Stimulated activated CD4-positive, alpha-beta T cell treated with anti-CD3 and anti-CD28 coated beads, Interleukin-2, amount 100 ng/mL, for 48 hours (primary cell): ENCODE measurements around the gene ADORA1.

Source experiments
- DNase-seq, 2 donors: peaks; one replicate each; pipeline ENCODE4 v3.0.0-alpha.2; 2020

ADORA1 gene

GRCh38 chr1:203124011-203124410 is 3.5 kb upstream of the ADORA1 start:
- DNase-seq: no peak

DNA sequence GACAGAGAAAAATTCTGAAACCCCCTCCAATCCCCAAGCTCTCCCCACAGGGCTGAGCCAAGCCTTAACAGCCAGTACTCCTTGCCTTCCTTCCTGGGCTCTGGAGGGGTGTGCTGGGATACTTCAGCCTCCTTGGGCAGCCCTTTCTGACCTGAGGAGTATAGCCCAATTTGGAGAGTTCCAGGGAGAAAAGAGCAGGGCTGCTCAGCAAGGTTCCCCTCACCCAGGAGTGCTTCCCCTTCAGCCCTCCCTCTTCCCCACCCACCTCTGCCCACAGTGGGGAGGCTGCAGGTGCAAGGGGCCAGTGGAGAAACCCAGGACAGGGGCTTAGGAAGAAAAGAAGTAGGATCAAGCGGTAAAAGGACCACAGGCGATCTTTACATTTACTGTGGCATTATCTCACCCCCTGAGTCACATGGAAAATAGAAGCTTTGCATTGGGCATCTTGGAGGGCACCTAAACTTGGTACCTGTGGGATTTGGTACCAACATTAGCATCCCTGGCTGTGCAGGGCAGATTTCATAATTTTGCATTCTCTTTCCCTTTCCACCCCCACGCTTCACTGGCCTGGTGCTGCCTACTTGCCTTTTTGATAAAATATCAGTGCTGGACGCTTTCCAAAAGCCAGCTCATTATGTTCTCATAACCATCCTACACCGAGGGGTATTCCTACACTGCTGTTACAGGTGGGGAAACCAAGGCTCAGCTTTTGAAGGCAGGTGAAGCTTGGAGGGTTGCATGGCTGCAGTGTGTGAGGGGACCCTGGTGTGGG is 2.8 kb upstream of the ADORA1 start:
- no peak for DNase-seq

GRCh38 chr1:203126151-203126865 is 1.2 kb upstream of the ADORA1 start:
- DNase-seq: no peak

- DNase-seq: no peak
Observed at GRCh38 chr1:203126866-203127665, 460 bp upstream of the ADORA1 start.

GRCh38 chr1:203128431-203128715 is 847 bp downstream of the ADORA1 start:
- no peak for DNase-seq

DNA sequence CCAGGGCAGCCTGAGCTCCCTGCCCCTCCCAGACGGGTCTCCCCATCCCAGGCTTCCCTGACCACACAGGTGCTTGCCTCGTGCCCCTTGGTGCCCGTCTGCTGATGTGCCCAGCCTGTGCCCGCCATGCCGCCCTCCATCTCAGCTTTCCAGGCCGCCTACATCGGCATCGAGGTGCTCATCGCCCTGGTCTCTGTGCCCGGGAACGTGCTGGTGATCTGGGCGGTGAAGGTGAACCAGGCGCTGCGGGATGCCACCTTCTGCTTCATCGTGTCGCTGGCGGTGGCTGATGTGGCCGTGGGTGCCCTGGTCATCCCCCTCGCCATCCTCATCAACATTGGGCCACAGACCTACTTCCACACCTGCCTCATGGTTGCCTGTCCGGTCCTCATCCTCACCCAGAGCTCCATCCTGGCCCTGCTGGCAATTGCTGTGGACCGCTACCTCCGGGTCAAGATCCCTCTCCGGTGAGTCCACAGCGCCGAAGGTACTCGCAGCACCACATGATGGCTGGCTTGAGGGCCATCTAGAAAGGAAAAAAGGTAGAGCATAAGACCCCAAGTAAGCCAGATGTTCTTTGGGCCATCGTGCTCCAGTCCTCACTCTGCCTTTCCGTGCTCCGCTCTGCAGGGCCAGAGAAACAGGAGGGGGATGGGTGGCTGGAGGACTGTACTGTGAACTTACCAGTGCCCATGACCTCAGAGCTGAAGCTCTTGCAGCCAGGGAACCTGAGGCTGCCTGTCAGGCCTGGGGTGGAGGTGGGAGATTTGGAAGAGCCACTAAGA is 1.4 kb downstream of the ADORA1 start:
- no peak for DNase-seq

DNA sequence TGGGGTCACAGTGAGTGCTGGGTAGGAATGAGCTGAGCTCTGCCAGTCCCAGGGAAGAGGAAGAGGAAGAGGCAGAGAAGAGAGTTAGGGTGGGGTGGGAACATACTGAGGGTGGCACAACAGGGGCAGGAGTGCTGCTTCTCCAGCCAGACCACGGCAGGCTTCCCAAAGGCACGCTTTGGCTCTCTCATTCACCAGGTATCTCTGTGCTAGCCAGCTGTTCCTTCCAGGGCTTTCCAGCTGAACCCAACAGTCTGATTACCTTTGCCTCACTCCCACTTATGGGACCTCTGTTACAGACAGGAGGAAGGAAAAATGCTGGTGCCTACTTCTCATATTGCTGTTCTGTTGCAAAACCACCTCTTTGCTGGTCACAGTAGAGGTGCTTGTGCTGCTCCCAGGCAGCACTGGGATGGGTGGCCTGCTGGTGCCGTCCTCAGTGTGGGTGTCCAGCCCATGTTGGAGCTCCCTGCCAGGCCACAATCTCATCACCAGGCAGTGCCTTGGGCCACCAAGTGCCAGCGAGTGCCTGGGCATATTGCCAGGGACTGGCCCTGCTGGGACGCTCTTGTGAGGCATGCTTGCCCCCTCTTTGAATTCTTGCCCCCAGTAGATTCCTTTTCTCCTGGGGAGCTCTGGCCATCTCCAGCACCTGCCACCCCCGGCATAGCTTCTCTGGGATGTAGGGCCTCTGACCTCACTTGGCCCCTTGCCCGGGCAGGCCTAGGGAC is 2.1 kb downstream of the ADORA1 start:
- DNase-seq: no peak

- DNase-seq: no peak
Observed at GRCh38 chr1:203130358-203130985, 2.9 kb downstream of the ADORA1 start.

DNA sequence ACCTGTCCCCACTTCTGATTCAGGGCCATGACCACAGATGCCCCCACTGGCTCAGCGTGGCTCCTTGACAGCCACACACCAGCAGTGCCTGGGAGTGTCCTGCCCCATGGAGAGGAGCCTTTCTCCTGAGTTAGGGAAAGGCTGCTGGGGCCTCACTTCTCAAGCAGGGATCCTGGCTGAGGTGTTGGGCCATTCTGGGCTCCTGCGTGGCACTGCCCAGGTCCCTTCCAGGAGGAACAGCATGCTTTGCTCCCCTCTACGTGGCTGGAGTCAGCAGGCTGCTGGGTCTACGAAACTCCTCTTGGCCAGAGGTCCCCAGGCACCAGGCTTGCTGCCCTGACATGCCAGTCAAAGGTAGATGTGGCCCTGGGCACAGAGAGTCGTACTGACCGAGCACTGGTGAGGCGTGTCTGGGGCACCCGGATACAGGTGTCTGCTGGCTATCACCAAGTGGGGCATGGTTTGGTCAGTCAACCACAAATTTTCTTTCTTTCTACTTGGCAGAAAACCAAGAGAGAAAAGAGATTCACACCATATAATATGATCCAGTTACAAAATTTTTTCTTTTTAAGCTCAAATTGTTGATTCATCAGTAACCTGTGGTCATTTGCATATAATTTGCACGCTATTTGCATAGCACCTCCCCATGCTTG is 4.1 kb downstream of the ADORA1 start:
- DNase-seq: no peak

- no peak for DNase-seq
Observed at GRCh38 chr1:203133970-203134725, 6.6 kb downstream of the ADORA1 start.

- no peak for DNase-seq
Observed at GRCh38 chr1:203135636-203136305, 8.2 kb downstream of the ADORA1 start.

- DNase-seq: no peak
Observed at GRCh38 chr1:203136409-203137042, 9.0 kb downstream of the ADORA1 start.

DNA sequence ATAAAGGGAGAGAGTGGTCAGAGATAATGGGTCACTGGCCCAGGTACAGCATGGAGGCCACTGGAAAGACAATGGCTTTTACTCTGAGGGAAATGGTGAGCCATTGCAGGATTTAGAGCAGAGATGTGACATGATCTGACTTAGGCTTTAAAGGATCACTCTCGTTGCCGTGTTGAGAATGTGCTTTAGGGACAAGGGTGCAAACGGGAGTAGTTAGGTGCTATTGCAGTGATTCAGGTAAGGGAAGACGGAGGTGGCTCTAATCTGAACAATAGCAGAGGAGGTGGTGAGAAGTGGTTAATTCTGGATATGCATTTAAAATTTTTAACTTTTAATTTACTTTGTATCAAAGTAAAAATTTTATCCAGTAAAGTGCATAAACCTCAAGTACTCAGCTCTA is 9.8 kb downstream of the ADORA1 start:
- DNase-seq: no peak

- no peak for DNase-seq
Observed at GRCh38 chr1:203138066-203138465, 10.5 kb downstream of the ADORA1 start.

DNA sequence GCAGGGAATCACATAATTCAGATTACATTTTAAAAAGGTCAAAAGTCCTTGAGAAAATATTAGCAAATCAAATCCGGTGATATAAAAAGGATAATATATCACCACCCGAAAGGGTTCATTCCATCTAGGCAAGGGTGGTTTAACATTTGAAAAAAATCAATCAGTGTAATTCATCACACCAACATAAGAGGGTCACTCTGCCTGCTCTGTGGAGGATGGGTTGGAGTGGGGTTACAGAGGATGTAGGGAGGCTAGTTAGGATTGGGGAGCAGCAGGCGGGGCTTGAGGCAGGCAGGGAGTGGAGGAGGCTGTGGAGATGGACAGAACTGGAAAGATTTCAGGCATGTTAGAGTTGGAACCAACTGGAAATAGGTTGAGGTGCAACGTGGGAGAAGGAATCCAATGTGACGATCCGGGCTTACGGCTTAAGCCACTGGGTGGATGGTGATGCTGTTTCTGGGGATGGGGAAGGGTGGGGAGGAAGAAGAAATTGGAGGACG is 12.5 kb downstream of the ADORA1 start:
- DNase-seq: no peak

GRCh38 chr1:203140743-203141520 is 13.4 kb downstream of the ADORA1 start:
- DNase-seq: no peak

DNA sequence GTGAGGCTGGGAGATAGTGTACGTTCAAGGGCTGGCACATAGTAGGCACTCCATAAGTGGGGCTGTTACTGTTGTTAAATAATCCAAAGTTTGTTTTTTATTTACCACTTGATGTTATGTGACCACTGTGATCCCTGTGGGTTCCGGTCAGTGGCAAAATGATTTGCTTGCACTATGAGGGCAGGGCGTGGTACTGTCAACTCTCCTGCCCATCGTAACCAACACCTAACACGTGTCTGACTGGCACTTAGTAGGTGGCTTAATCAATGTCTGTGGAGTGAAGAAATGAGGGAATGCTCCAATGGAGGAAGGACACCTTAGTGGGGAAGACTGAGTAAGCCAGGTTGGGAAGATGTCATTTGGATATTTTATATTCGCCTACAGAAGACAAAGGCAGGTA is 14.6 kb downstream of the ADORA1 start:
- DNase-seq: no peak

DNA sequence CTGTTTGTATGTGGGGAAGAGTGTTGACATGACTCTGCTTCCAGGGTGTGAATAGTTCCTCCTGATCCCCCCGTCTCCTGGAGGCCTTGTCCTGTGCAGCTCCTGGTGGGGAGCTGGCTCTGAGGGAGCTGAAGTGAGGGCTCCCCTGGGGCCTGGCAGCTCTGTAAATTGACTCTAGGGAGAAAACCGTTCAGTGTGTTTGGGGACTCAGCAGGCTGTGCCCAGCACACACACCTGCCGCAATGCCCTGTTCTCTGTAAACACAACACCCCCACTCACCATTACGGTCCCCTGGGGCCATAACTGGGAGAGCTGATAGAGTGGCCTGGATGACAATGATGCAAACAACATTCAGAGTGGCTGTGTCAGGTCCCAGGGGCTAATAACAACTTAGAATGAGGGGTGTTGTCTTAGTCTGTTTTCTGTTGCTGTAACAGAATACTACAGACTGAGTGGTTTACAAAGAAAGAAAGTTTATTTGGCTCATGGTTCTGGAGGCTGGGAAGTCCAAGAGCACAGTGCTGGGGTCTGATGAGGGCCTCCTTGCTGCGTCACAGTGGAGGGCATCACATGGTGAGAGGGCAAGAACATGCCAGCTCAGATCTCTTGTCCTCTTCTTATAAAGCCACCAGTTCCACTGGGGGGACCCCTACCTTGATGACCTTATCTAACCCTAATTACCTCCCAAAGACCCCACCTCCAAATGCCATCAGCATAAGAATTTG is 15.3 kb downstream of the ADORA1 start:
- DNase-seq: no peak
